HEK293 (cell line): ENCODE data around the gene GNAQ.
A peak's percentile ranks its signal among the peaks of the same experiment; 100 is the strongest.

Source experiments
- CTCF ChIA-PET: fragments of 350-600 bp; formaldehyde crosslinking; extraction: SDS; loops from one replicate; lab custom pipeline; 2021; ENCODE audit warnings: antibody characterized with exemption; lab: Yijun Ruan, JAX
- POLR2A ChIA-PET: fragments of 300-600 bp; formaldehyde crosslinking; extraction: SDS; loops from one replicate; lab custom pipeline; 2020; ENCODE audit warnings: antibody characterized with exemption, inconsistent platforms; lab: Yijun Ruan, JAX
- H3K27ac ChIP-seq: fragments of 200-500 bp; sonication (Bioruptor generic); 2 replicates; pipeline ENCODE4 v1.5.1; 2014; ENCODE audit warnings: low read depth, low read length, control low read depth, inconsistent platforms; ENCODE audit errors: extremely low read depth
- H3K36me3 ChIP-seq, 2 experiments: fragments of 200-500 bp in 1 of 2; sonication (Bioruptor generic) in 1 of 2; 1 replicate in 1 of 2; 2 replicates in 1 of 2; pipeline ENCODE4 v1.5.1; 2014 to 2017; ENCODE audit warnings: inconsistent platforms in 2 of 2, low read length in 2 of 2; ENCODE audit not compliant: control insufficient read depth in 2 of 2, insufficient read depth in 1 of 2
- H3K4me1 ChIP-seq: fragments of 200-500 bp; sonication (Bioruptor generic); 2 replicates; pipeline ENCODE4 v1.5.1; 2014; ENCODE audit warnings: mild to moderate bottlenecking, low read length, inconsistent platforms; ENCODE audit not compliant: control insufficient read depth, insufficient read depth
- H3K4me3 ChIP-seq: 2 replicates; pipeline ENCODE4 v1.5.1; 2011; ENCODE audit warnings: low read depth, mild to moderate bottlenecking, control low read depth, low read length, moderate library complexity
- H3K9me3 ChIP-seq: fragments of 200-500 bp; sonication (Bioruptor generic); 2 replicates; pipeline ENCODE4 v1.5.1; 2014; ENCODE audit warnings: low read depth, low read length, inconsistent platforms; ENCODE audit not compliant: control insufficient read depth, insufficient read depth
- MZF1 ChIP-seq: fragments of 450-650 bp; formaldehyde crosslinking; IDR thresholded peaks from 2 replicates; pipeline ENCODE4 v1.5.1; 2017; ENCODE audit warnings: missing biosample characterization, missing genetic modification characterization, borderline replicate concordance
- PRDM10 ChIP-seq: fragments of 450-650 bp; formaldehyde crosslinking; IDR thresholded peaks from 2 replicates; pipeline ENCODE4 v1.5.1; 2016; ENCODE audit warnings: missing biosample characterization, missing genetic modification characterization
- SETDB1 ChIP-seq: IDR thresholded peaks from one replicate; pipeline ENCODE4 v1.6.1; 2017; ENCODE audit warnings: mild to moderate bottlenecking, low read length, moderate library complexity, mixed read lengths; ENCODE audit not compliant: insufficient read length
- ZNF211 ChIP-seq: fragments of 450-650 bp; formaldehyde crosslinking; IDR thresholded peaks from 2 replicates; pipeline ENCODE4 v1.5.1; 2016; ENCODE audit warnings: low read depth, missing biosample characterization, missing genetic modification characterization
- ZNF24 ChIP-seq: fragments of 450-650 bp; formaldehyde crosslinking; IDR thresholded peaks from 2 replicates; pipeline ENCODE4 v1.5.1; 2016; ENCODE audit warnings: missing biosample characterization, missing genetic modification characterization
- ZNF394 ChIP-seq: fragments of 450-650 bp; formaldehyde crosslinking; IDR thresholded peaks from 2 replicates; pipeline ENCODE4 v1.5.1; 2016; ENCODE audit warnings: missing biosample characterization, missing genetic modification characterization, mild to moderate bottlenecking, moderate library complexity, borderline replicate concordance
- ZNF426 ChIP-seq: fragments of 450-650 bp; formaldehyde crosslinking; IDR thresholded peaks from 2 replicates; pipeline ENCODE4 v1.5.1; 2017; ENCODE audit warnings: missing biosample characterization, missing genetic modification characterization, mild to moderate bottlenecking, inconsistent platforms, moderate library complexity
- ZNF488 ChIP-seq: fragments of 450-650 bp; formaldehyde crosslinking; IDR thresholded peaks from 2 replicates; pipeline ENCODE4 v1.5.1; 2016; ENCODE audit warnings: missing biosample characterization, missing genetic modification characterization
- ZNF530 ChIP-seq: fragments of 450-650 bp; formaldehyde crosslinking; IDR thresholded peaks from 2 replicates; pipeline ENCODE4 v1.5.1; 2016; ENCODE audit warnings: low read depth, missing biosample characterization, missing genetic modification characterization
- ZNF549 ChIP-seq: fragments of 450-650 bp; IDR thresholded peaks from 2 replicates; pipeline ENCODE4 v1.5.1; 2018; ENCODE audit warnings: missing biosample characterization, missing genetic modification characterization, mild to moderate bottlenecking, inconsistent platforms, moderate library complexity
- ZNF596 ChIP-seq: fragments of 450-650 bp; IDR thresholded peaks from 2 replicates; pipeline ENCODE4 v1.5.0; 2018; ENCODE audit warnings: missing biosample characterization, mild to moderate bottlenecking, missing genetic modification characterization, moderate library complexity
- ZNF639 ChIP-seq: fragments of 450-650 bp; formaldehyde crosslinking; IDR thresholded peaks from 2 replicates; pipeline ENCODE4 v1.5.1; 2016; ENCODE audit warnings: missing biosample characterization, missing genetic modification characterization
- ZNF658 ChIP-seq: fragments of 450-650 bp; formaldehyde crosslinking; IDR thresholded peaks from 2 replicates; pipeline ENCODE4; 2016; ENCODE audit warnings: missing biosample characterization, missing genetic modification characterization
- ZNF777 ChIP-seq: fragments of 450-650 bp; formaldehyde crosslinking; IDR thresholded peaks from 2 replicates; pipeline ENCODE4 v1.5.1; 2017; ENCODE audit warnings: missing biosample characterization, missing genetic modification characterization, borderline replicate concordance
- TF ChIP-seq, protein P1 (sequence below): fragments of 450-650 bp; formaldehyde crosslinking; IDR thresholded peaks from 2 replicates; pipeline ENCODE4 v1.5.1; 2017; ENCODE audit warnings: missing biosample characterization, missing genetic modification characterization
- TF ChIP-seq, protein P2 (sequence below): fragments of 450-650 bp; formaldehyde crosslinking; IDR thresholded peaks from 2 replicates; pipeline ENCODE4 v1.5.1; 2016; ENCODE audit warnings: missing biosample characterization, missing genetic modification characterization
- TF ChIP-seq, protein P3 (sequence below): fragments of 450-650 bp; formaldehyde crosslinking; IDR thresholded peaks from 2 replicates; pipeline ENCODE4 v1.5.1; 2016; ENCODE audit warnings: missing biosample characterization, missing genetic modification characterization, borderline replicate concordance

The GNAQ gene

DNA sequence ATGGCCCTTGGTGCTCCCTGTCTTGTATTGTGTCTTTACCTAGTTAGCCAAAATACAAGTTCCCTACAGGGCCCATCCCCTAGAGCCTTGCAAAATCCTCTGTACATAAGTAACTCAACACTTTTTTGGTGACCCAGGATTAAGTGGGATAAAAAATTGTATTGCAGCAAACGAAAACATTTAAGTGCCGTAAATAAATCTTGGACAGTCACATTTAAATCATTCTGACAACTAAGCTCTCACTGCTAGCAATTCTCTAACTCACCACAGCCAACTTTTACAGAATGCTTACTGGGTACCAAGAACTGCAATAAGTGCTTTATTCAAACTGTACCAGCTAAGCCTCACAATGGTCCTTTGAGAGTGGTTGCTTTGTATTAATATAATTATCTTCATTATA, 56.6 kb downstream of the GNAQ start:
- TF ChIP-seq ZNF24 (tag by site-specific recombination) (no peak), ZNF211 (tag by site-specific recombination) (no peak), PRDM10 (tag by site-specific recombination) (no peak), ZNF394 (tag by site-specific recombination) (no peak), ZNF549 (tag by site-specific recombination) (no peak), SETDB1 (no peak), ZNF596 (no peak)
- TF ChIP-seq, protein P1, sequence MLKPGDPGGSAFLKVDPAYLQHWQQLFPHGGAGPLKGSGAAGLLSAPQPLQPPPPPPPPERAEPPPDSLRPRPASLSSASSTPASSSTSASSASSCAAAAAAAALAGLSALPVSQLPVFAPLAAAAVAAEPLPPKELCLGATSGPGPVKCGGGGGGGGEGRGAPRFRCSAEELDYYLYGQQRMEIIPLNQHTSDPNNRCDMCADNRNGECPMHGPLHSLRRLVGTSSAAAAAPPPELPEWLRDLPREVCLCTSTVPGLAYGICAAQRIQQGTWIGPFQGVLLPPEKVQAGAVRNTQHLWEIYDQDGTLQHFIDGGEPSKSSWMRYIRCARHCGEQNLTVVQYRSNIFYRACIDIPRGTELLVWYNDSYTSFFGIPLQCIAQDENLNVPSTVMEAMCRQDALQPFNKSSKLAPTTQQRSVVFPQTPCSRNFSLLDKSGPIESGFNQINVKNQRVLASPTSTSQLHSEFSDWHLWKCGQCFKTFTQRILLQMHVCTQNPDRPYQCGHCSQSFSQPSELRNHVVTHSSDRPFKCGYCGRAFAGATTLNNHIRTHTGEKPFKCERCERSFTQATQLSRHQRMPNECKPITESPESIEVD (tag by site-specific recombination) = peak; percentile 91
- POLR2A ChIA-PET = no interaction called here
- H3K27ac ChIP-seq = no peak overlapping the region
- CTCF ChIA-PET = interaction anchor here (0.8 to 7.6 kb wide), 4 partner anchors 30 to 245 kb away, joined by 4 to 94 read pairs (median 6); partner anchors contain the start of gene GNAQ
- peaks cover 5% of the 10 kb centered on the region for H3K4me1 ChIP-seq
- H3K4me3 ChIP-seq = no peak overlapping the region
- H3K36me3 ChIP-seq = no peaks in the 10 kb centered on the region
- H3K9me3 ChIP-seq = no peaks in the 10 kb centered on the region

DNA sequence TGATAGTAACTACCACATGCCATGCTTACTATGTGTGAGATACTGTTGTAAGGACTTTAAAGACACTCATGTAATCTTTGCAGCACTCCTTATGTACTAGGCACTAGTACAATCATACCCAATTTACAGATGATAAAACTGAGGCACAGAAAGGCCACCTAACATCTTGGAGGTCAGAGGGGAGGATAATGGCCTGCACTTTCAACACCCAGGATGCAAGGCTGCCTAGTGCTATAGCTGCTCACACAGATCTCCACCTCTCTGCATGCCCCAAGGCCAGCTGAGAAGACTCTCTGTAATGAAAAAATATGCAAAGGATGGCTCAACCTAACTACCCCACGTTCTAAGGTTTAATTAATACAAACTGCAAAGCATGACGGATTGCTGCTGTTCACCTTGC, 57.2 kb downstream of the GNAQ start:
- Histone ChIP-seq H3K4me1 (peaks cover 3% of the 10 kb centered on the region), H3K27ac (no peak overlapping the region), H3K9me3 (no peaks in the 10 kb centered on the region), H3K36me3 (no peaks in the 10 kb centered on the region), H3K4me3 (no peak overlapping the region)
- CTCF ChIA-PET = interaction anchor here (0.6 to 7.6 kb wide), 4 partner anchors 30 to 147 kb away, joined by 4 to 94 read pairs (median 5); partner anchors contain the start of gene GNAQ
- POLR2A ChIA-PET = no interaction called here
- TF ChIP-seq ZNF426 (tag by site-specific recombination) (no peak), MZF1 (no peak), ZNF777 (tag by site-specific recombination) (no peak), ZNF658 (tag by site-specific recombination) (no peak), ZNF488 (tag by site-specific recombination) (no peak), ZNF211 (tag by site-specific recombination) (no peak), ZNF639 (no peak), ZNF530 (tag by site-specific recombination) (no peak)
- TF ChIP-seq, protein P2, sequence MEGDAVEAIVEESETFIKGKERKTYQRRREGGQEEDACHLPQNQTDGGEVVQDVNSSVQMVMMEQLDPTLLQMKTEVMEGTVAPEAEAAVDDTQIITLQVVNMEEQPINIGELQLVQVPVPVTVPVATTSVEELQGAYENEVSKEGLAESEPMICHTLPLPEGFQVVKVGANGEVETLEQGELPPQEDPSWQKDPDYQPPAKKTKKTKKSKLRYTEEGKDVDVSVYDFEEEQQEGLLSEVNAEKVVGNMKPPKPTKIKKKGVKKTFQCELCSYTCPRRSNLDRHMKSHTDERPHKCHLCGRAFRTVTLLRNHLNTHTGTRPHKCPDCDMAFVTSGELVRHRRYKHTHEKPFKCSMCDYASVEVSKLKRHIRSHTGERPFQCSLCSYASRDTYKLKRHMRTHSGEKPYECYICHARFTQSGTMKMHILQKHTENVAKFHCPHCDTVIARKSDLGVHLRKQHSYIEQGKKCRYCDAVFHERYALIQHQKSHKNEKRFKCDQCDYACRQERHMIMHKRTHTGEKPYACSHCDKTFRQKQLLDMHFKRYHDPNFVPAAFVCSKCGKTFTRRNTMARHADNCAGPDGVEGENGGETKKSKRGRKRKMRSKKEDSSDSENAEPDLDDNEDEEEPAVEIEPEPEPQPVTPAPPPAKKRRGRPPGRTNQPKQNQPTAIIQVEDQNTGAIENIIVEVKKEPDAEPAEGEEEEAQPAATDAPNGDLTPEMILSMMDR (tag by site-specific recombination) = no peak
- TF ChIP-seq, protein P3, sequence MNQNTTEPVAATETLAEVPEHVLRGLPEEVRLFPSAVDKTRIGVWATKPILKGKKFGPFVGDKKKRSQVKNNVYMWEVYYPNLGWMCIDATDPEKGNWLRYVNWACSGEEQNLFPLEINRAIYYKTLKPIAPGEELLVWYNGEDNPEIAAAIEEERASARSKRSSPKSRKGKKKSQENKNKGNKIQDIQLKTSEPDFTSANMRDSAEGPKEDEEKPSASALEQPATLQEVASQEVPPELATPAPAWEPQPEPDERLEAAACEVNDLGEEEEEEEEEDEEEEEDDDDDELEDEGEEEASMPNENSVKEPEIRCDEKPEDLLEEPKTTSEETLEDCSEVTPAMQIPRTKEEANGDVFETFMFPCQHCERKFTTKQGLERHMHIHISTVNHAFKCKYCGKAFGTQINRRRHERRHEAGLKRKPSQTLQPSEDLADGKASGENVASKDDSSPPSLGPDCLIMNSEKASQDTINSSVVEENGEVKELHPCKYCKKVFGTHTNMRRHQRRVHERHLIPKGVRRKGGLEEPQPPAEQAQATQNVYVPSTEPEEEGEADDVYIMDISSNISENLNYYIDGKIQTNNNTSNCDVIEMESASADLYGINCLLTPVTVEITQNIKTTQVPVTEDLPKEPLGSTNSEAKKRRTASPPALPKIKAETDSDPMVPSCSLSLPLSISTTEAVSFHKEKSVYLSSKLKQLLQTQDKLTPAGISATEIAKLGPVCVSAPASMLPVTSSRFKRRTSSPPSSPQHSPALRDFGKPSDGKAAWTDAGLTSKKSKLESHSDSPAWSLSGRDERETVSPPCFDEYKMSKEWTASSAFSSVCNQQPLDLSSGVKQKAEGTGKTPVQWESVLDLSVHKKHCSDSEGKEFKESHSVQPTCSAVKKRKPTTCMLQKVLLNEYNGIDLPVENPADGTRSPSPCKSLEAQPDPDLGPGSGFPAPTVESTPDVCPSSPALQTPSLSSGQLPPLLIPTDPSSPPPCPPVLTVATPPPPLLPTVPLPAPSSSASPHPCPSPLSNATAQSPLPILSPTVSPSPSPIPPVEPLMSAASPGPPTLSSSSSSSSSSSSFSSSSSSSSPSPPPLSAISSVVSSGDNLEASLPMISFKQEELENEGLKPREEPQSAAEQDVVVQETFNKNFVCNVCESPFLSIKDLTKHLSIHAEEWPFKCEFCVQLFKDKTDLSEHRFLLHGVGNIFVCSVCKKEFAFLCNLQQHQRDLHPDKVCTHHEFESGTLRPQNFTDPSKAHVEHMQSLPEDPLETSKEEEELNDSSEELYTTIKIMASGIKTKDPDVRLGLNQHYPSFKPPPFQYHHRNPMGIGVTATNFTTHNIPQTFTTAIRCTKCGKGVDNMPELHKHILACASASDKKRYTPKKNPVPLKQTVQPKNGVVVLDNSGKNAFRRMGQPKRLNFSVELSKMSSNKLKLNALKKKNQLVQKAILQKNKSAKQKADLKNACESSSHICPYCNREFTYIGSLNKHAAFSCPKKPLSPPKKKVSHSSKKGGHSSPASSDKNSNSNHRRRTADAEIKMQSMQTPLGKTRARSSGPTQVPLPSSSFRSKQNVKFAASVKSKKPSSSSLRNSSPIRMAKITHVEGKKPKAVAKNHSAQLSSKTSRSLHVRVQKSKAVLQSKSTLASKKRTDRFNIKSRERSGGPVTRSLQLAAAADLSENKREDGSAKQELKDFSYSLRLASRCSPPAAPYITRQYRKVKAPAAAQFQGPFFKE (tag by site-specific recombination) = no peak
